CD14-positive monocyte (primary cell): ENCODE results near the gene RELT. TPM values are rescaled to one million over a fixed set of nuclear protein-coding genes. Genes with fewer than 3 reads are reported as not detected.
A peak's percentile ranks its signal among the peaks of the same experiment; 100 is the strongest.

Experiments used
- DNase-seq, 3 donors: peaks; one replicate each; pipeline ENCODE4 v3.0.0-alpha.2; 2011 to 2022
- H2AFZ ChIP-seq: 2 replicates; pipeline ENCODE4 v1.6.0; 2012; ENCODE audit warnings: mild to moderate bottlenecking, low read depth, low read length, inconsistent platforms; ENCODE audit not compliant: insufficient read depth, poor library complexity, severe bottlenecking
- H3K27ac ChIP-seq, 2 donors: 1 replicate in 1 of 2; 2 replicates in 1 of 2; pipeline ENCODE4 v1.5.1; 2012 to 2013; ENCODE audit warnings: low read length in 2 of 2, control low read depth in 1 of 2, inconsistent platforms in 1 of 2, low read depth in 1 of 2, mild to moderate bottlenecking in 1 of 2
- H3K27me3 ChIP-seq, 2 donors: one replicate each; pipeline versions ENCODE4 v1.6.0 to v1.6.1; 2011 to 2013; ENCODE audit warnings: low read length in 2 of 2; ENCODE audit not compliant: control insufficient read depth in 2 of 2, insufficient read depth in 2 of 2
- H3K36me3 ChIP-seq, 2 donors: replicated peaks in 1 of 2; 1 replicate in 1 of 2; 2 replicates in 1 of 2; pipeline versions ENCODE4 v1.5.1 to v1.6.1; 2012 to 2013; ENCODE audit warnings: low read length in 2 of 2, control low read depth in 1 of 2, inconsistent platforms in 1 of 2, mild to moderate bottlenecking in 1 of 2; ENCODE audit not compliant: insufficient read depth in 2 of 2, control insufficient read depth in 1 of 2
- H3K4me1 ChIP-seq, 2 donors: 1 replicate in 1 of 2; 2 replicates in 1 of 2; pipeline versions ENCODE4 v1.5.1 to v1.6.1; 2012 to 2013; ENCODE audit warnings: low read length in 2 of 2, control low read depth in 1 of 2, inconsistent platforms in 1 of 2, mild to moderate bottlenecking in 1 of 2, moderate library complexity in 1 of 2; ENCODE audit not compliant: insufficient read depth in 2 of 2, control insufficient read depth in 1 of 2
- H3K4me2 ChIP-seq: replicated peaks from 2 replicates; pipeline ENCODE3; 2012; ENCODE audit warnings: low read length, moderate library complexity, mild to moderate bottlenecking; ENCODE audit not compliant: poor library complexity, severe bottlenecking; ENCODE audit errors: extremely low read depth
- H3K4me3 ChIP-seq, 3 experiments: fragments of 200-600 bp in 1 of 3; sonication (generic) in 1 of 3; replicated peaks in 1 of 3; 1 replicate in 2 of 3; 2 replicates in 1 of 3; pipeline ENCODE4 v1.5.1; 2011 to 2013; ENCODE audit warnings: low read length in 3 of 3, mild to moderate bottlenecking in 3 of 3, control low read depth in 2 of 3, low read depth in 2 of 3, inconsistent platforms in 1 of 3, moderate library complexity in 1 of 3
- H3K79me2 ChIP-seq: 2 replicates; pipeline ENCODE4 v1.6.0; 2012; ENCODE audit warnings: mild to moderate bottlenecking, control low read depth, inconsistent platforms, low read length, moderate library complexity; ENCODE audit not compliant: insufficient read depth
- H3K9ac ChIP-seq: 2 replicates; pipeline ENCODE4 v1.6.0; 2017; ENCODE audit warnings: low read length, mild to moderate bottlenecking; ENCODE audit not compliant: insufficient read depth, poor library complexity, severe bottlenecking
- H3K9me3 ChIP-seq, 2 donors: replicated peaks in 1 of 2; 1 replicate in 1 of 2; 2 replicates in 1 of 2; pipeline versions ENCODE4 v1.5.1 to v1.6.1; 2012 to 2013; ENCODE audit warnings: low read length in 2 of 2, control low read depth in 1 of 2; ENCODE audit not compliant: control insufficient read depth in 1 of 2, insufficient read depth in 1 of 2
- H4K20me1 ChIP-seq: 2 replicates; pipeline ENCODE4 v1.6.0; 2012; ENCODE audit warnings: mild to moderate bottlenecking, low read length, control low read depth, moderate library complexity; ENCODE audit not compliant: insufficient read depth
- H3K27ac Mint-ChIP-seq, 7 donors: one replicate each; pipeline ENCODE4 v1.8.0; 2020; ENCODE audit warnings: mild to moderate bottlenecking in 7 of 7, mixed read lengths in 7 of 7, moderate library complexity in 6 of 7, inconsistent platforms in 2 of 7
- H3K27me3 Mint-ChIP-seq, 3 donors: one replicate each; pipeline ENCODE4 v1.8.0; 2021 to 2022; ENCODE audit warnings: low read depth in 3 of 3, mild to moderate bottlenecking in 3 of 3, mixed read lengths in 3 of 3, moderate library complexity in 3 of 3, inconsistent platforms in 1 of 3
- H3K36me3 Mint-ChIP-seq, 2 donors: one replicate each; pipeline ENCODE4 v1.8.0; 2020; ENCODE audit warnings: mixed read lengths in 2 of 2, inconsistent platforms in 1 of 2, mild to moderate bottlenecking in 1 of 2
- H3K4me1 Mint-ChIP-seq: one replicate; pipeline ENCODE4 v1.8.0; 2020; ENCODE audit warnings: mild to moderate bottlenecking, mixed read lengths
- H3K4me3 Mint-ChIP-seq, 2 donors: one replicate each; pipeline ENCODE4 v1.8.0; 2020; ENCODE audit warnings: mild to moderate bottlenecking in 2 of 2, mixed read lengths in 2 of 2, moderate library complexity in 1 of 2
- H3K9me3 Mint-ChIP-seq, 7 donors: one replicate each; pipeline ENCODE4 v1.8.0; 2020 to 2022; ENCODE audit warnings: mixed read lengths in 7 of 7, mild to moderate bottlenecking in 6 of 7, moderate library complexity in 6 of 7, inconsistent platforms in 2 of 7
- WGBS: methylation state at CpG from one replicate; pipeline ENCODE4 v1.1.5; 2013; ENCODE audit warnings: missing lambda C conversion rate; ENCODE audit not compliant: insufficient coverage; 5-methylcytosine and 5-hydroxymethylcytosine counted together
- intact Hi-C, 2 donors: fragments of 100-400 bp; cut with micrococcal nuclease; formaldehyde crosslinking; loops; one replicate each; pipeline versions ENCODE4 v1.15.0 to v1.15.1; 2023
- polyA plus RNA-seq, 3 donors: library from polyadenylated mRNA; depleted of rRNA in 1 of 3; unstranded in 2 of 3; stranded (reverse) in 1 of 3; fragments of 300-500 nt in 2 of 3; fragments of >200 nt in 1 of 3; fragmentation: Illumina TruSeq in 2 of 3; gene quantifications; 1 replicate in 2 of 3; 2 replicates in 1 of 3; pipeline ENCODE4 v1.2.3, GENCODE V29; 2012 to 2021
- TF ChIP-seq, protein P1 (sequence below): fragments of 200-600 bp; IDR thresholded peaks from one replicate; pipeline ENCODE4 v1.8.0; 2022; ENCODE audit warnings: antibody characterized with exemption, mild to moderate bottlenecking

RELT gene
- polyA plus RNA-seq, 3 donors: 16.4 to 265 (median 27.3) TPM

DNA sequence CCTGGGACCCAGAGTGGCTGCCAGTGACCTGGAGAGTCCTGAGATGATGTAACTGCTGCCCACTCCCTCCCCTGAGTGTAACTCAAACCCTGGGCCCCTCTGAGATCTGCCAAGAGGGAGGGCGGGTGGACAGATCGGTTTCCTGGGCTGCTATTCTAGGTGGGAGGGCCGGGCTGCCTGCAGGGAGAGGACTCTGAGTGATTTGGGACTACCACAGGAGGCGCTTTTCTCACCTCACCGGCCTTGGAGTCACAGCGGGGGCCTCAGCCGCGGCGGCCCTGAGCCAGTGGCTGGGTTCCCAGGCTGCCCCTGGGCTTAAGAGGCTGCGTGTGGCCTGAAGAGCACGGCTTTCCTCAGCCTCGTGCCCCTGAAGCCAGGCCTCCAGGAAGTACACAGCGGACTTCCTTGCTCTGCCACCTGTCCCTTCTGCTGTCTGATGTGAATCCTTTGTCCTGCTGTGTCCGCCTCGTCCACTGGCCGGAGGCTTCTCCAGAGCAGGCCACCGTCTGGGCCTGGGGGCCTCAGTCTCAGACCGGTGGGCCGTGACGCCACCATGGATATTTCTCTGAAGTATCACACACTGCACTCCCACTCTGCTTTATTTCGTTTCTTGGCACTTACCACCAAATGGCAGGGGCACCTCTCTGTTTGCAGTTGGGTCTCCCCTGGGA, 11.5 kb downstream of the RELT start:
- peaks cover 99% of the 10 kb centered on the region for H3K79me2 ChIP-seq
- peaks cover 99% of the 10 kb centered on the region for H4K20me1 ChIP-seq
- peak overlapping the region; percentile 84 to 98 for H3K27ac ChIP-seq
- H3K9me3 ChIP-seq: no peaks in the 10 kb centered on the region
- H3K27me3 ChIP-seq: no peaks in the 10 kb centered on the region
- Mint-ChIP-seq H3K27me3 (no peaks in the 10 kb centered on the region), H3K27ac (peak overlapping the region; percentile 95 to 99 (median 98)), H3K4me3 (peak overlapping the region; percentile 69 to 87), H3K4me1 (peaks cover 89% of the 10 kb centered on the region), H3K36me3 (peaks cover 62 to 80% of the 10 kb centered on the region in 2 donors), H3K9me3 (no peaks in the 10 kb centered on the region)
- TF ChIP-seq, protein P1, sequence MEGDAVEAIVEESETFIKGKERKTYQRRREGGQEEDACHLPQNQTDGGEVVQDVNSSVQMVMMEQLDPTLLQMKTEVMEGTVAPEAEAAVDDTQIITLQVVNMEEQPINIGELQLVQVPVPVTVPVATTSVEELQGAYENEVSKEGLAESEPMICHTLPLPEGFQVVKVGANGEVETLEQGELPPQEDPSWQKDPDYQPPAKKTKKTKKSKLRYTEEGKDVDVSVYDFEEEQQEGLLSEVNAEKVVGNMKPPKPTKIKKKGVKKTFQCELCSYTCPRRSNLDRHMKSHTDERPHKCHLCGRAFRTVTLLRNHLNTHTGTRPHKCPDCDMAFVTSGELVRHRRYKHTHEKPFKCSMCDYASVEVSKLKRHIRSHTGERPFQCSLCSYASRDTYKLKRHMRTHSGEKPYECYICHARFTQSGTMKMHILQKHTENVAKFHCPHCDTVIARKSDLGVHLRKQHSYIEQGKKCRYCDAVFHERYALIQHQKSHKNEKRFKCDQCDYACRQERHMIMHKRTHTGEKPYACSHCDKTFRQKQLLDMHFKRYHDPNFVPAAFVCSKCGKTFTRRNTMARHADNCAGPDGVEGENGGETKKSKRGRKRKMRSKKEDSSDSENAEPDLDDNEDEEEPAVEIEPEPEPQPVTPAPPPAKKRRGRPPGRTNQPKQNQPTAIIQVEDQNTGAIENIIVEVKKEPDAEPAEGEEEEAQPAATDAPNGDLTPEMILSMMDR: no peak
- DNase-seq: no peak
- intact Hi-C loops: loop anchor here in 1 of 2 donors (5.0 kb wide), 1 partner anchor 80 kb away; the partner anchor contains the start of gene ARHGEF17
- 53% methylated on average over 21 of the region's 21 CpGs for WGBS
- H3K4me3 ChIP-seq: peak overlapping the region in 1 of 3 experiments; percentile 72
- peaks cover 83 to 100% of the 10 kb centered on the region in 2 donors for H3K4me1 ChIP-seq
- no peak overlapping the region for H2AFZ ChIP-seq
- peak overlapping the region; percentile 44 for H3K9ac ChIP-seq
- H3K36me3 ChIP-seq: peaks cover 38 to 39% of the 10 kb centered on the region in 2 donors
- peak overlapping the region; percentile 83 for H3K4me2 ChIP-seq

DNA sequence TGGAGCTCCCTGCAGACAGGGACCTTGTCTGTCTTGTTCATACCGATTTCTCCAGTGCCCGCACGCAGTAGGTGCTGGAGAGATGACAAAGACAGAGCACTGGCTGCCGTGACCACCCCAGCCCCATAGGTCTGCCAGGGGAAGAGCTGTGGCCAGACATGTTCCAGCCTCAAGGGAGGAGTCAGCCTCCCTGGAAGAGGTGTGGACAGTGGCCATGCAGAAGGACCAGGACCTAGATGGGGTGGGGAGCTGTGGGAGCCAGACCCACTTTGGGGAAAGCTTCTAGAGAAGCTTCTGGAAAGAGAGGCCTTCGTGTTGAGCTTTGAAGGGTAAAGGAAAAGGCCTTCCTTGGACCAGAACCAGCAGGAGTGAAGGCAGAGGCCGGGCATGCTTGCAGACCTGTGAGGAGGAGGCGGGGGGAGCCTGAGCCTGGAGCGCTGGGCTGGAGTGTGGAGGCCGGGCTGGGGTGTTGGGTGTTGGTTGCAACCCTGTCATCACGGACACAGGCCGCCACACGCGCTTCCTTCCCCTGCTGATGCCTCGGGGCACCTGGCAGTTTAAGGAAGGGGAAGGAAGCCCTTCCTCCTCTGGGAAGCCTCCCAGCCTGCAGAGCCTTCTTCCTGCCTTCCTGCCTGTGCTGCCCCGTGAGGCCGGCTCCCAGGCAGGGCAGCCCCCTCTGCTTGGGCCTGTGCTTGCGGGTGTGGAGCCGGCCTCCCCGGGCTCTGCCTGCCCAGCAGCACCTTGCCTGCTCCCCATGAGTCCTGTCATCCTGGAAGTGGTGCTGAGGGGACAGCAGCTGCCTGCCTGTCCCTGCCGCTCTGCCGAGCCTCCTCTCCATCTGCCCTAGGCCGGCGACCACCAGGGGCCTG, 12.3 kb downstream of the RELT start:
- peak overlapping the region; percentile 69 to 87 for H3K4me3 Mint-ChIP-seq
- peaks cover 64 to 82% of the 10 kb centered on the region in 2 donors for H3K36me3 Mint-ChIP-seq
- Histone ChIP-seq H3K4me3 (peak overlapping the region in 2 of 3 experiments; percentile 15 to 72), H2AFZ (no peak overlapping the region), H3K79me2 (peaks cover 99% of the 10 kb centered on the region), H3K9me3 (no peaks in the 10 kb centered on the region), H3K4me2 (peak overlapping the region; percentile 83), H3K4me1 (peaks cover 81 to 98% of the 10 kb centered on the region in 2 donors), H4K20me1 (peaks cover 99% of the 10 kb centered on the region), H3K9ac (peak overlapping the region; percentile 44), H3K27me3 (no peaks in the 10 kb centered on the region), H3K36me3 (peaks cover 45 to 47% of the 10 kb centered on the region in 2 donors), H3K27ac (peak overlapping the region; percentile 84 to 98)
- intact Hi-C loops: loop anchor here in 1 of 2 donors (5.0 kb wide), 1 partner anchor 81 kb away; the partner anchor contains the start of gene ARHGEF17
- H3K4me1 Mint-ChIP-seq: peaks cover 88% of the 10 kb centered on the region
- 19% methylated on average over 22 of the region's 23 CpGs for WGBS
- H3K9me3 Mint-ChIP-seq: no peaks in the 10 kb centered on the region
- peak overlapping the region; percentile 95 to 99 (median 98) for H3K27ac Mint-ChIP-seq
- peak; percentile 67 to 75 (median 75) for DNase-seq
- H3K27me3 Mint-ChIP-seq: peaks cover 0 to under 1% (median 0%) of the 10 kb centered on the region in 3 donors
- TF ChIP-seq, protein P1: no peak
